GM19324 (cell line): ENCODE data around the gene CD300C.
"Not testable (repeated sequence)": the region's sequence is repeated elsewhere in the genome, so short reads cannot be mapped to it uniquely, and the experiment has no call there.

ENCODE experiments used
- ATAC-seq: cut with Tn5 transposase; IDR thresholded peaks from one replicate; pipeline ENCODE4 v1.9.1; 2021; ENCODE audit warnings: mild to moderate bottlenecking, moderate library complexity; ENCODE audit not compliant: unreplicated experiment, low FRiP score

Gene CD300C

DNA sequence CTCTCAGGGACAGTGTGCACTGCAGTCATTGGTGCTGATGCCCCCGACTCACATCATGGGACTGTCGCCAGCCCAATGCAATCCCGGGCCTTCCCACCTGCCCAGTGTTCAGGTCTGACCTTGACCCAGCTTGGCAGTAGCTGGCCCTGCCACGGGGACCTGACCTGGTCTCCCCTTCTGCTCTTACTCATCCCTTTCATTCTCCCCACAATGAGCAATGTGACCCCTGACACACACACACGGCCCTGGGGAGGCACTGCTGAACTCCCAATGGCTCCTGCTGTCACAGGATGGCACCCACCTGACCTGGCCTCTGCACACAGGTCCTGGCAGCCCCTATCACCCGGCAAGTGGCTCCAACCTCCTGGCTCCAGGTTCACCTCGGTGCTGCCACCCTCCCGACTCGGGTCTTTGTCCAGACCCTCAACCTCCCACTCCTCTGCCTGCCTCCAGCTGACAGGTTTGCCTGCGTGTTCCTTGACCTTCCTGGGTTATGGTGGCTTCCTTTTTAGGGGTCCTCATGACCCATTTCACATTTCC lies 6.6 kb downstream of the CD300C start:
- ATAC-seq = no peak

DNA sequence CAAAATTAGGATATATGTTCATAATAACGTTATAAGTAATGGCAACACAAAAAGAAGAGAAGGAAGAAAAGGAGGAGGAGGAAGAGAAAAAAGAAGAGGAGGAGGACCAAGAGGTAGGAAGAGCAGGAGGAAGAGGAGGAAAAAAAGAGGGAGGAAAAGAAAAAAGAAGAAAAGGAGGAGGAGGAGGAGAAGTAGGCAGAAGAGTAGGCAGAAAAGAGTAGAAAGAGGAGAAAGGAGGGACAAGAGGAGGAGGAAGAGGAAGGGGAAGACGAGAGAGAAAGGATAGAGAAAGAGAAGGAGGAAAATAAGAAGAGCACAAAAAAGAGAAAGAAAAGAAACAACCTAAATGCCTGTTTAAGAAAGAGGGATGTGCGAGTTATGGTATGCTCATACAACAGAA lies 9.0 kb downstream of the CD300C start:
- no peak for ATAC-seq

DNA sequence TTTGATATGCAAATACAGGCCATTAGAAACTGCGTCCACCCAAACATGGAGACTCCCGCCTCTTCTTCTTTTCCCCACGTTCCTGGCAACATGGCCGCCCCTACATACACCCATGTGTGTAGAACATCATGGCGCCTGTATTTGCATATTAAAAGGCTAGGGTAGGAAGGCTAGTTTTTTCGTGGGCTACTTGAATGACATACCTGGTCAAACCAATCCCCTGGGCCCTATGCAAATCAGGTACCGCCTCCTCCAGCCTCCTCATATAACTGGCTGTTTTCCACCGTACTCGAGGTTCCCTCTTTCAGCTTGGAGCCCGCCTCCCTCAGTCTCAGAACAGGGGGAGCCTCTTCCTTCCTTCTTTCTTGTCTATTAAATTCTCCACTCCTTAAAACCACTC lies 13.8 kb downstream of the CD300C start:
- no peak for ATAC-seq

DNA sequence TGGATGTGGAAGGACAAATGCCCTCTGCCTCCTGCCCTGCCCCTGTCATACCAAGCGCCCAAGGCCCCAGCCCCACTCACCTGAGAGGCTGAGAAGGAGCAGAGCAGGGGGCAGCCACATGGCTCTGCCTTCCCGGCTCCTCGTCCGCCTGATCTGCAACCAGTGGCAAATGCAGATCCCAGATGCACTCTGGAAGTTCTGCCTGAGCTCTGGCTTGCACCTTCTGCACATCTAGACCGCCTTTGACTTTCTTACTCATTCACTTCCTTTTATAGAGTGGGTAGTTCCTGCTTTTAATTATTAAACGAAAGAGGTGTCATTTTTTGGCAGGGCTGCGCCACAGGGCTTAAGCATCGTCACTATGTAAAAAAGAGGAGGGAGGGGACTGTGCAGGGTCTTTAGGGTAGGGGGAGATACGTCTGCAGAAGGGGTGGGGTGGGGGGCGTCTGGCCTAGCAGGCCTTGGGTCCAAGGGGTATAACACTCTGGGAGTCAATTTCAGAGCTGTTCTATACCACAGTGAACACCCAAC lies 14.6 kb downstream of the CD300C start, which contains the start of gene CD300LB:
Gene CD300LB, minus strand, starts transcription at position 245 of the 531 bp plus-strand sequence. Its CDS starts 125 bp downstream, at position 120.
- no peak for ATAC-seq

DNA sequence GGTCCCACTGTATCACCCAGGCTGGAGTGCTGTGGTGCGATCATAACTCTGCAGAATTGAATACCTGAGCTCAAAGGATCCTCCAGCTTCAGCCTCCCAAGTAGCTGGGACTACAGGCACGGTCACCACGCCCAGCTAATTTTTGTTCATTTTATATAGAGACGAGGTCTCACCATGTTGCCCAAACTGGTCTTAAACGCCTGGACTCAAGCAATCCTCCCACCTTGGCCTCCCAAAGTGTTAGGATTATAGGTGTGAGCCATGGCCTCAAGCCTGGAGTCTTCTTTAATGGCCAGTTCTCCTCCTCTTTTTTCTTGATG lies 15.1 kb downstream of the CD300C start:
- ATAC-seq = no peak

DNA sequence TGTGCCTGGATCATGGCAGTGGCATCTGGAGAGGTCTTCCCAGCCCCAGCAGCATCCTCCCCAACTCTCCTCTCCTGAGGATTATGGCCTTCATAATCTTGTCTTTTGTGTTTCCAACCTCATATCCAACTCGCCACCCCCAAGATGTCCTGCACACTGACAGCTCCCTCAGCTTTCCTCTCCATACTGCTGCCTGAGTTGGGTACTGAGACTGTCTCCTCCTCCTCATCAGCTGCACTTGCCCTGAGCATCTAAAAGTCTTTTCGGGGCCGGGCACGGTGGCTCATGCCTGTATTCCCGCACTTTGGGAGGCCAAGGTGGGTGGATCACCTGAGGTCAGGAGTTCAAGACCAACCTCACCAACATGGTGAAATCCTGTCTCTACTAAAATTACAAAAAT lies 16.7 kb downstream of the CD300C start:
- no peak for ATAC-seq

DNA sequence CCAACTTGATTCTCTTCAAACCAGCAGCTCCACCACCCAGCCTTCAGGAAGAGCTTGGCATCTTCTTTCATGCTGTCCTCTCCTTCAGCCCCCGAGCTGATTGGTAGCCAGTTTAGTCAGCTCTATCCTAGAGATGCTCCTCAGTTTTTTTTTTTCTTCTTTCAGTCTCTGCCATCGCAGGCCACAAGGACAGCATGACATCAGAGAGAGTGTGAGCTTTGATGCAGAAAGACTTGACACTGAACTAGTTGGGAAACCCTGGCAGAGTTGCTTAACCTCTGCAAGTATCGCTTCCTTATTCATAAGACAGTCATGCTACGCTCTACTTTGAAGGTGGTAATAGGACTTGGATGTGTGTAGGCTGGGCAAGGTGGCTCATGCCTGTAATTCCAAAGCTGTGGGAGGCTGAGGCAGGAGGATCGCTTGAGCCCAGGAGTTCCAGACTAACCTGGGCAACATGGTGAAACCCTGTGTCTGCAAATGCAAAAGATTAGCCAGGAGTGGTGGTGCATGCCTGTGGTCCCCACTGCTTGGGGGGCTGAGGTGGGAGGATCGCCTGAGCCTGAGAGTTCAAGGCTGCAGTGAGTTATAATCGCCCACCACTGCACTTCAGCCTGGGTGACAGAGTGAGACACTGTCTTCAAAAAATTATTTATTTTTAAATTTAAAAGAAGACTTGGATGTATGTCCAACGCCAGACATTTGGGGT lies 17.3 kb downstream of the CD300C start:
- no peak for ATAC-seq

DNA sequence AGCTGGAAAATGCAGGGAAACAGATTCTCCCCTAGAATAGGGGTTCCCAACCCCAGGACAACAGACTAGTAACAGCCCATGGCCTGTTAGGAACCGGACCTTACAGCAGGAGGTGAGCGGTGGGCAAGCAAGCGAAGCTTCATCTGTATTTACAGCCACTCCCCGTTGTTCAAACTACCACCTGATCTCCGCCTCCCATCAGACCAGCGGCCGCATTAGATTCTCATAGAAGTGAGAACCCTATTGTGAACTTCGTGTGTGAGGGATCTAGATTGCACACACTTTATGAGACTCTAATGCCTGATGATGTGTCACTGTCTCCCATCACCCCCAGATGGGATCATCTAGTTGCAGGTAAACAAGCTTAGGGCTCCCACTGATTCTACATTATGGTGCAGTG lies 18.2 kb downstream of the CD300C start:
- no peak for ATAC-seq

DNA sequence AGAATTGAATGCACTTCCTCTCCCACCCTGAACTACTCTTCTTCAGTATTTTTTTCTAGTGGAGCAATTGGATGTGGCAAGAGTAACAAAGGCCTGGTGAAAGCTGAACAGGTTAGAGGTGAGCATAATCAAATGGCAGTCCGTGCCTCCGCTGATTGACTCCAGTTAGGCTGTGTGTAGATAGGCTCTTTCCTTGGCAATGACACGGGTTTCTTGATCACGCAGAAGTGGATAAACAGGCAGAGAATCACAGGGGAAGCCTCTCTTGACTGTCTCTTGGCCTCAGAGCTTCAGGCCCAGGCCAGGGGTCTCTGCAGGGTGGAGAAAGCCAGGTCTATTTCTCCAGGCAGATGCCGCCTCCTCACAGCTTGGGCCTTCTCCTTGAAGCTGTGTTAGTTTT lies 18.8 kb downstream of the CD300C start:
- ATAC-seq = no peak

DNA sequence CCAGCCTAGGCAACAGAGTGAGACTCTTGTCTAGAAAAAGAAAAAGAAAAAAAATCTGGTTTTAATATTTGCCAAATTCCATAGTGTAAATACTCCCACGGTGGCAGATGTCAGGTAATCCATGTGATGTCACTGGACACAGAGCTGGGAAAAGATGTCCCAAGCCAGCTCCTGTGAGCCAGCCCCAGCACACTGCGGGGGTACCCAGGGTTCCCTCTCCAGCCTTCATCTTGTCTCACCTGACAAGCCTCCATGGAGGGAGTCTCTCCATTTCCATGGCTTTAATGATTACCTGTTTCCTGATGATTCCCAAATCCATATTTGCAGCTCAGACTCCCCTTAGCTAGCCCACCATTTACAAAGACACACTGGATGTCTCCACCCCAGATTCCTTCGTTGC lies 19.2 kb downstream of the CD300C start:
- no peak for ATAC-seq

DNA sequence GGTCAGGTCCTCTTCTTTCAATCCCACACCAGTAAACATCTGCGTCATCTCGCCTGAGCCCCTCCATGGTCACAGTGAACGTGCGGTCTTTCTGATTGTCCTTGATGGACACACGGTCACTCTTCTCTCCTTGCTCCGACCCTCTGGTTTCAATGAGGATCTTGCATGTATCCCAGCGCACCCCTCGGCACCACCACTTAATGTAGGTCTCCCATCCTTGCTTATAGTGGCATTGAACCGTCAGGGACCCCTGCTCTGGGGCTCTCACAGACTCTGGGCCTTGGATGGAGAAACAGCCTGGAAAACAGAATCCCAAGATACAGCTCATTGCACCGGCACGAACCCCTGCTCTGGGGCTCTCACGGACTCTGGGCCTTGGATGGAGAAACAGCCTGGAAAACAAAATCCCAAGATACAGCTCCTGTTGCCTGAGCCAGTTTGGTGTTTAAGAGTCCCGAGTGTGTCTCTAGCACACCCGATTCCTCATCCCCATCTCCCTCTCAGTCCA lies 20.1 kb downstream of the CD300C start:
- no peak for ATAC-seq

DNA sequence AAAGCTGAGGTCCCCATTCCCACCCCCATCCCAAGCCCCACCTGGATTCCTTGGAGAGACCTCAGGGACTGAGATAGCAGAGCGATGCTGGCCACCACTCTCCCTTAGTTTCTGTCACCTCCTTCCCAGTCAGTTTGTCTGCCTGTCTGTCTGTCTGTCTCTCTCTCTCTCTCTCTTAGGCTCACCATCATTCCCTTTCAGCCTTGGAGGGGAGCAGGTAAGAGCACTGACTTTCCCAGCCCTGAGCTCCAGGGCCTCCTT lies 20.5 kb downstream of the CD300C start:
- ATAC-seq = no peak

DNA sequence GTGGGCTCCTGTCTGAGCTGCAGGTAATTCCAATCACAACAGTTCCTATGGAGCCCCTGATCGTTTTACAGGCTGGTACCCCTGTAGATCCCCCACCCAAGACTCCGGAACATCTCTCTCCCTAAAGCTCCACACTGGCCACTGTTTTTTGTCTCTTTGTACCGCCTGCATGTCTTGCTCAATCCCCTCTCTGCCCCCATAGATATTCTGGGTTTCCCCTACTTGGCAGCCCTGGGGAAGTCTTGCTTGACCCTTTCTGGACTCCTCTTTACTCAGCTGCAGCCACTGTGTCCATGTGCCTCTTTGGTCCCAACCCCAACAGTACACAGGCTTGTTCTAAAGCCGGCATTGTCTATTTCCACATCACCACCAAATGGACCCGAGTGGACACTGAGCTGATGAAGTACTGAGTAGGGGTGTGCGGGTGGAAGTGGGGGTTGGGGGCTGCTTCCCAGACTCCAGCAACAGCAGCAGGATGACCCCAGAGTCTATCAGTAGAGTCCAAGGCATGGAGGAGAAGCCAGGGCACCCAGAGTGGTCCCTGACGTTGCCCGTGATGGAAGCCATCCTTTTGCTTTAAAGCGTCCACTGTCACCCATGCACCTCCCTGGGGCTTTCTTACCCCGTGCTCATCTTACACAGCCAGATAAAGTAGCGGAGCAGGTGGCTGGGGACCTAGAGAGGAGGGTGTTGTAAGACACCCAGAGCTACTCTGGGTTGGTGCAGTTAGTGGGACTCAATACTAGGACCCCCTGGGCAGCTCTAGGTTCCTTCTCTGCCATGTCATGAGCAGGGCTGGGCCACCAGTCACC lies 21.1 kb downstream of the CD300C start:
- no peak for ATAC-seq

DNA sequence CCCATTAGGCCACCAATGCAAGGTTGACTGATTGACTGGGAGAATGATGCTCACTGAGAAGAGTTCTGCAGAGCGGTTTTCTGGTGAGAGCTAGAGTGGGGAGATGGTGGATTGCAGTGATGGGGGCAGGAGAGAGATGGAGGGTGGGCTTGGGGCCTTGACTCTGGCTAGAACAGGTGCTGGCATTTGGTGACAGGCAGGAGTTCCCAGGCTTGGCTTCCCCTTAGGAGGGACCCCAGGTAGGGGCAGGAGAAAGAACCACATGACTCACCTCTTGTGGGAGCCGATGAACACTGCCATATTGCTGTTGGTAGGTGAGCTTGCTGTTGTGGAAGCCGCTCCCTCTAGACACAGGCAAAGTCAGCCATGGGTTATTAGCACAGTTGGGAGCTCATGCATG lies 22.6 kb downstream of the CD300C start:
- ATAC-seq = no peak

DNA sequence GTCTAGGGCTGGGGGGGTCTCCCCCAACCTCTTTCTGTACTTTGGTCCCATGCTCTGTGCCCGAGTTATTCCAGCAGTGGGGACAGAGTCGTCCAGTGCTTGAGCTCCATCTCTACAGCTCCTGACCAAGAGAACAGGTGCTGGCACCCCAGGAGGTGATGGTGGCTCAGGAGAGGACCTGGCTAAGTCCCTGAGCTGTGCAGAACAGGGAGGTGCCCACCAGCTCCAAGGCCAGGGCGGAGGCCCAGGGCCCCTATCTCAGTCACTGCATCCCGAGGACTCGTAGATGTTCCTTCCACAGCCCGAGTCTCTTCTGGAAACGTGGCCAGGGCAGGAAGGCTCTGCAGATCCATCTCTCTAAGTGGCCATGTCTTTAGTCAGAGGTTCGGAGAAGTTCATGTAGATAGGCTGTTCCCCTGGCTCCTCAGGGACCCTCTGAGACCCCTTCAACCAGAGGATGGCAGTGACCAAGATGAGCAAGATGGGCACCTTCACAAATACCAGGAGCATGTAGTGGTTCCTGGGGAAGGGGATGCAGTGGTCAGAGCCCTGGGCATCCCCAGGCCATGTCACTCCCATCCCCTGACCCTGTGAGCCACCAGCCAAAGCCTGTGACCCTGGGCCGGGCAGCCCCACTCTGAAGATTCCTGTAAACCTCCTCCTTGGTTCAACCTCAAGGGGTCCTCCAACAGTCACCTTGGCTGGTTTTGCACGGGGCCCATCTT lies 23.4 kb downstream of the CD300C start:
- ATAC-seq = no peak

DNA sequence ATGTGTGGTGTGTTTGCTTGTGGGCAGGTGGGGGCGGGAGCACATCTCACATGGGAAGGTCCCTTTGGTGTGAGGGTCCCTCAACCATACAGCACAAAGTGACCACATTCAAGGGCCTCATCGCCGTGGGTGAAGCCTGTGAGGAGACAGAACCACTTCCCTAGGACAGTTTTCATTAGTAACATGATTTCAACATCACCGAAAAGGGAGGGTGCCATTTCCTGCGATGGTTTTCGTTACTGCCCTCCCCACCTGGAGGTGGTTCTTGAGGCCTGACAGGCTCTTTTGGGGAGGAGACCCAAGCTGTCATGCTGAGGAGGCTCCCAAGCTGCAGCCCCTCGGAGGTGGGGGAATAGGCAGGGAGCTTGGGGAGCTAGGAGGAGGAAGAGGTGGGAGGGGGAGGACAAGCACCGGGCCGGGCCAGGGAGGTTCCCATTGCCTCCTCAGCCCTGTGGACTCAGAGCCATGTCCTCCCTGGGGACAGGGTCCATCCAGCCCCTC lies 24.2 kb downstream of the CD300C start:
- ATAC-seq = no peak

DNA sequence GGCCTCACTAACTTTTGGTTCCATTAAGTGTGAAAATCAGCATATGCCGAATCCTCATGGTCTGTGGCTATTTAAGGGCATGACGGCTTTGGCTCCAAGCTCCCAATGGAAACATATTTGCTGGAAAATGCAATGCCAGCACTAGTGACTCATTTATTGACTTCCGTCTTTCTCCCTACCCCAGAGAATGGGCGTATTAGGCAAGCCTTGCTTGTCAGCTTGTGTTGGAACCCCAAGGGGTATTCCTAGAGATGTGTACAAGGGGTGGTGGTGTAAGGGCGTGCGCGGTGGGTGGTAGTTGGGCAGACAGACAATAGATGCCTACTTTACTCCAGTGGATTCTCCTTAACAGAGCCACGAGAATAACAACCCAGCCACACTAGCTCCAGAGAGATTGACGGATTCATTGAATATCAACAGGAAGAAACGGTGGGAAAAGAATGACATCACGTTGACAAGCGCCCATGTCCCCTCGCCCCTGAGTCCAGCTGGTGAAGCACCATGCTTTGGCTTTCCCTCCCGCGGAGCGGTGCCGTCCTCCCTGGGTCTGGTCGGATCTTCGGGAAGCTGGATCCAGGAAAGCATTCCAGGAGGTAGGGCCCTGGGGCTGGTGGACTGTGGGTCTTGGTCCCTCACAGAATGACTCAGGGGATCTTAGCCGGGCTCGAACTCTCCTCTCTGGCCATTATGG lies 25.0 kb downstream of the CD300C start:
- ATAC-seq = no peak

DNA sequence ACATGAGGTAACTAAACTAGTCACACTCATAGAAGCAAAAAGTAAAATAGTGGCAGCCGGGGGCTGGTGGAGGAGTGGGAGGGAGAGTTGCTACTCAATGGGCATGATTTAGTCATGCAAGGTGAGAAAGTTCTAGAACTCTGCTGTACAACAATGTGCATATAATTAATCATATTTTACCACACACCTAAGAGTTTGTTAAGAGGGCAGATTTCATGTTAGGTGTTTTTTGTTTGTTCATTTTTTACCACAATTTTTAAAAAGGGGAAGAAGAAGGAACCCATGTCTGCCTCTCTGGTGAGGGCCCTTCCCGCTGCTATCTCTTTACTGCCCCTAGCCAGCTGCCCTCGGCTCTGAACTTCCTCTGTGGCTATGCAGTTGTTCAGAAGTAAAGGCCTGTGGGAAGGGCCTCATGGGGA lies 25.9 kb downstream of the CD300C start:
- ATAC-seq = no peak

DNA sequence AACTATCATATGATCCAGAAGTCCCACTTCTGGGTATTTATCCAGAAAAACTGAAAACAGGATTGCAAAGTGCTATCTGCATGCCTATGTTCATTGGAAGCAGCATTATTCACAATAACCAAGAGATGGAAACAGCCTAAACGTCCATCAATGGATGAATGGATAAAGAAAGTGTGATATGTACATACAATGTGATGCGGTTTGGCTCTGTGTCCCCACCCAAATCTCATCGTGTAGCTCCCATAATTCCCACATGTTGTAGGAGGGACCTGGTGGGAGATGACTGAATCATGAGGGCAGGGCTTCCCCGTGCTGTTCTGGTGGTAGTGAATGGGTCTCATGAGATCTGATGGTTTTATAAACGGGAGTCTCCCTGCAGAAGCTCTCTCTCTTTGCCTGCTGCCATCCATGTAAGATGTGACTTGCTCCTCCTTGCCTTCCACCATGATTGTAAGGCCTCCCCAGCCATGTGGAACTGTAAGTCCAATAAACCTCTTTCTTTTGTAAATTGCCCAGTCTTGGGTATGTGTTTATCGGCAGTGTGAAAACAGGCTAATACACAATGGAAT lies 27.4 kb downstream of the CD300C start:
- ATAC-seq = not testable (repeated sequence)
